Right atrium auricular region (tissue), 2 donors: ENCODE data around the gene NAP1L1. TPM values are rescaled to one million over a fixed set of nuclear protein-coding genes. Genes with fewer than 3 reads are reported as not detected.
A peak's percentile ranks its signal among the peaks of the same experiment; 100 is the strongest.

ENCODE experiments used
- DNase-seq: peaks from one replicate; pipeline ENCODE4 v3.0.0-alpha.2; 2019; ENCODE audit warnings: low spot score
- H3K27ac ChIP-seq, 2 donors: fragments of 200-600 bp; sonication (generic); 1 replicate in 1 of 2; 2 replicates in 1 of 2; pipeline ENCODE4 v1.5.1; 2016 to 2019
- H3K27me3 ChIP-seq, 2 donors: fragments of 200-600 bp; sonication (generic); one replicate each; pipeline versions ENCODE4 v1.5.1 to v1.6.0; 2017 to 2019
- H3K36me3 ChIP-seq: fragments of 200-600 bp; sonication (generic); one replicate; pipeline ENCODE4 v1.5.1; 2016
- H3K4me1 ChIP-seq, 2 donors: fragments of 200-600 bp; sonication (generic); one replicate each; pipeline versions ENCODE4 v1.5.1 to v1.6.0; 2017 to 2019
- H3K4me3 ChIP-seq, 2 donors: fragments of 200-600 bp; sonication (generic); 1 replicate in 1 of 2; 2 replicates in 1 of 2; pipeline ENCODE4 v1.5.1; 2017 to 2019; ENCODE audit warnings: mild to moderate bottlenecking in 1 of 2, moderate library complexity in 1 of 2
- H3K9me3 ChIP-seq, 2 donors: fragments of 200-600 bp; sonication (generic); one replicate each; pipeline ENCODE4 v1.5.1; 2019
- CTCF ChIP-seq, 2 donors: fragments of 200-600 bp; sonication (generic); IDR thresholded peaks; one replicate each; pipeline ENCODE4 v1.5.1; 2019; ENCODE audit warnings: antibody characterized with exemption in 2 of 2
- total RNA-seq, 2 donors: library from RNA; depleted of rRNA; stranded (reverse); fragments of >200 nt; gene quantifications; one replicate each; pipeline ENCODE4 v1.1.0, GENCODE V29; 2016

Gene NAP1L1
- total RNA-seq, 2 donors from 2014 or later, result 255 to 332 TPM

- Histone ChIP-seq H3K27ac (peak overlapping the region in 1 of 2 donors; percentile 44), H3K4me1 (peaks cover 0 to 10% of the 10 kb centered on the region in 2 donors), H3K36me3 (no peaks in the 10 kb centered on the region), H3K27me3 (no peaks in the 10 kb centered on the region), H3K4me3 (no peak overlapping the region), H3K9me3 (no peaks in the 10 kb centered on the region)
- no peak for TF ChIP-seq CTCF (IDR thresholded peaks at IDR 0.05)
- no peak for DNase-seq
These were observed 64.2 kb downstream of the NAP1L1 start for GRCh38 chr12:76020281-76020680.

- Histone ChIP-seq H3K36me3 (no peaks in the 10 kb centered on the region), H3K9me3 (no peaks in the 10 kb centered on the region), H3K4me1 (peaks cover 0 to 10% of the 10 kb centered on the region in 2 donors), H3K27ac (no peak overlapping the region), H3K27me3 (no peaks in the 10 kb centered on the region), H3K4me3 (no peak overlapping the region)
- no peak for TF ChIP-seq CTCF (IDR thresholded peaks at IDR 0.05)
- no peak for DNase-seq
These were observed 65.8 kb downstream of the NAP1L1 start for GRCh38 chr12:76018672-76019071.

GRCh38 chr12:76018111-76018510 is 66.4 kb downstream of the NAP1L1 start:
- Histone ChIP-seq H3K4me1 (peaks cover 0 to 10% of the 10 kb centered on the region in 2 donors), H3K27me3 (no peaks in the 10 kb centered on the region), H3K9me3 (no peaks in the 10 kb centered on the region), H3K27ac (peak overlapping the region in 1 of 2 donors; percentile 56), H3K36me3 (no peaks in the 10 kb centered on the region), H3K4me3 (no peak overlapping the region)
- DNase-seq, result no peak
- no peak for TF ChIP-seq CTCF (IDR thresholded peaks at IDR 0.05)

GRCh38 chr12:76014007-76014406 is 70.5 kb downstream of the NAP1L1 start:
- no peak overlapping the region for H3K27ac ChIP-seq
- DNase-seq, result no peak
- no peaks in the 10 kb centered on the region for H3K27me3 ChIP-seq
- no peak for TF ChIP-seq CTCF (IDR thresholded peaks at IDR 0.05)
- H3K4me3 ChIP-seq, result no peak overlapping the region
- H3K9me3 ChIP-seq, result no peaks in the 10 kb centered on the region
- H3K36me3 ChIP-seq, result no peaks in the 10 kb centered on the region
- H3K4me1 ChIP-seq, result peaks cover 0 to 10% of the 10 kb centered on the region in 2 donors

GRCh38 chr12:76013603-76014002 is 70.9 kb downstream of the NAP1L1 start:
- no peak for TF ChIP-seq CTCF (IDR thresholded peaks at IDR 0.05)
- no peaks in the 10 kb centered on the region for H3K36me3 ChIP-seq
- H3K27ac ChIP-seq, result no peak overlapping the region
- no peaks in the 10 kb centered on the region for H3K9me3 ChIP-seq
- H3K4me1 ChIP-seq, result peaks cover 0 to 8% of the 10 kb centered on the region in 2 donors
- no peaks in the 10 kb centered on the region for H3K27me3 ChIP-seq
- DNase-seq, result no peak
- no peak overlapping the region for H3K4me3 ChIP-seq

- H3K27me3 ChIP-seq, result no peaks in the 10 kb centered on the region
- DNase-seq, result no peak
- no peak overlapping the region for H3K4me3 ChIP-seq
- H3K9me3 ChIP-seq, result no peaks in the 10 kb centered on the region
- no peaks in the 10 kb centered on the region for H3K36me3 ChIP-seq
- peaks cover 0 to 1% of the 10 kb centered on the region in 2 donors for H3K4me1 ChIP-seq
- H3K27ac ChIP-seq, result no peak overlapping the region
- no peak for TF ChIP-seq CTCF (IDR thresholded peaks at IDR 0.05)
These were observed 71.8 kb downstream of the NAP1L1 start for GRCh38 chr12:76012644-76013043.
